SK-N-MC (cell line): ENCODE measurements around the gene SOX10.

Experiments used
- DNase-seq: peaks from one replicate; pipeline ENCODE4 v3.0.0-alpha.2; 2011; ENCODE audit warnings: low read depth, low spot score
- H3K27ac ChIP-seq: fragments of 200-600 bp; sonication (generic); 2 replicates; pipeline ENCODE4 v1.5.1; 2016; ENCODE audit warnings: mixed run types
- H3K36me3 ChIP-seq: fragments of 200-600 bp; sonication (generic); 2 replicates; pipeline ENCODE4 v1.6.1; 2017; ENCODE audit warnings: antibody characterized with exemption, low read length, mixed read lengths; ENCODE audit not compliant: insufficient read depth
- H3K4me3 ChIP-seq: fragments of 200-600 bp; sonication (generic); 2 replicates; pipeline ENCODE4 v1.5.1; 2016
- H3K9ac ChIP-seq: fragments of 200-600 bp; sonication (generic); 2 replicates; pipeline ENCODE4 v1.8.0; 2017; ENCODE audit warnings: mixed run types, mixed read lengths; ENCODE audit not compliant: insufficient read length
- H3K9me3 ChIP-seq: fragments of 200-600 bp; sonication (generic); 2 replicates; pipeline ENCODE4 v1.6.1; 2017; ENCODE audit warnings: low read depth, mild to moderate bottlenecking, antibody characterized with exemption, low read length, moderate library complexity, mixed read lengths
- EZH2 ChIP-seq: fragments of 200-600 bp; sonication (generic); IDR thresholded peaks from one replicate; pipeline ENCODE4 v1.6.1; 2017; ENCODE audit warnings: antibody characterized with exemption
- FOXP2 ChIP-seq: optimal IDR thresholded peaks from 2 replicates; pipeline ENCODE3; 2011; ENCODE audit warnings: mild to moderate bottlenecking, moderate library complexity; ENCODE audit not compliant: insufficient read depth; ENCODE audit errors: extremely low read length, control extremely low read depth
- POLR2AphosphoS5 ChIP-seq: IDR thresholded peaks from 2 replicates; pipeline ENCODE4 v1.6.1; 2012; ENCODE audit warnings: mild to moderate bottlenecking, low read depth, low read length, borderline replicate concordance

The SOX10 gene

GRCh38 chr22:38028344-38029130 lies 44.2 kb upstream of the SOX10 start:
- no peak for DNase-seq
- H3K36me3 ChIP-seq = no peaks in the 10 kb centered on the region
- no peak overlapping the region for H3K4me3 ChIP-seq
- H3K9ac ChIP-seq = no peak overlapping the region
- no peak for TF ChIP-seq EZH2
- no peak for TF ChIP-seq FOXP2
- no peak overlapping the region for H3K27ac ChIP-seq
- no peaks in the 10 kb centered on the region for H3K9me3 ChIP-seq

- Histone ChIP-seq H3K9me3 (no peaks in the 10 kb centered on the region), H3K36me3 (no peaks in the 10 kb centered on the region), H3K4me3 (no peak overlapping the region), H3K27ac (no peak overlapping the region), H3K9ac (no peak overlapping the region)
- no peak for DNase-seq
- TF ChIP-seq FOXP2 (no peak), EZH2 (no peak), POLR2AphosphoS5 (no peak)
Measured at GRCh38 chr22:38027487-38027886, 43.1 kb upstream of the SOX10 start.

GRCh38 chr22:38026130-38027111 lies 42.1 kb upstream of the SOX10 start:
- TF ChIP-seq EZH2 (no peak), FOXP2 (no peak), POLR2AphosphoS5 (no peak)
- Histone ChIP-seq H3K27ac (no peak overlapping the region), H3K9me3 (no peaks in the 10 kb centered on the region), H3K4me3 (no peak overlapping the region), H3K36me3 (no peaks in the 10 kb centered on the region), H3K9ac (no peak overlapping the region)
- no peak for DNase-seq

- Histone ChIP-seq H3K27ac (no peak overlapping the region), H3K36me3 (no peaks in the 10 kb centered on the region), H3K9ac (no peak overlapping the region), H3K4me3 (no peak overlapping the region), H3K9me3 (no peaks in the 10 kb centered on the region)
- no peak for DNase-seq
- TF ChIP-seq FOXP2 = no peak
- no peak for TF ChIP-seq POLR2AphosphoS5
- TF ChIP-seq EZH2 = no peak
Measured at GRCh38 chr22:38025514-38025913, 41.2 kb upstream of the SOX10 start.

GRCh38 chr22:38023045-38023444 lies 38.7 kb upstream of the SOX10 start:
- Histone ChIP-seq H3K9ac (no peak overlapping the region), H3K9me3 (no peaks in the 10 kb centered on the region), H3K36me3 (no peaks in the 10 kb centered on the region), H3K27ac (no peak overlapping the region), H3K4me3 (no peak overlapping the region)
- TF ChIP-seq EZH2 = no peak
- no peak for TF ChIP-seq FOXP2
- no peak for TF ChIP-seq POLR2AphosphoS5
- no peak for DNase-seq

GRCh38 chr22:38021206-38021605 lies 36.9 kb upstream of the SOX10 start:
- H3K9ac ChIP-seq = no peak overlapping the region
- DNase-seq = no peak

GRCh38 chr22:38018938-38019827 lies 34.8 kb upstream of the SOX10 start:
- no peak for TF ChIP-seq EZH2
- TF ChIP-seq POLR2AphosphoS5 = no peak
- TF ChIP-seq FOXP2 = no peak
- H3K9ac ChIP-seq = no peak overlapping the region
- no peak overlapping the region for H3K27ac ChIP-seq
- H3K4me3 ChIP-seq = no peak overlapping the region
- no peaks in the 10 kb centered on the region for H3K36me3 ChIP-seq
- H3K9me3 ChIP-seq = no peaks in the 10 kb centered on the region
- no peak for DNase-seq

More at GRCh38 chr22:38021206-38021605, 36.9 kb upstream of the SOX10 start:
- no peak overlapping the region for H3K27ac ChIP-seq
- H3K36me3 ChIP-seq = no peaks in the 10 kb centered on the region
- no peak overlapping the region for H3K4me3 ChIP-seq
- TF ChIP-seq FOXP2 = no peak
- no peak for TF ChIP-seq EZH2
- no peak for TF ChIP-seq POLR2AphosphoS5
- no peaks in the 10 kb centered on the region for H3K9me3 ChIP-seq
